SHP77 treated with DMSO at 0.1 percent for 48 hours (cell line): ENCODE data around the gene VPREB3.

ENCODE experiments used
- DNase-seq: peaks from one replicate; lab custom pipeline; 2025; lab: John Stamatoyannopoulos, UW

VPREB3 gene

GRCh38 chr22:23782703-23783102 is 28.5 kb upstream of the VPREB3 start:
- no peak for DNase-seq

- no peak for DNase-seq
These were observed 28.0 kb upstream of the VPREB3 start for GRCh38 chr22:23782252-23782651.

GRCh38 chr22:23781511-23782183 is 27.4 kb upstream of the VPREB3 start:
- no peak for DNase-seq

- DNase-seq = no peak
These were observed 26.8 kb upstream of the VPREB3 start for GRCh38 chr22:23781065-23781464.

GRCh38 chr22:23780146-23780748 is 26.0 kb upstream of the VPREB3 start:
- no peak for DNase-seq

- DNase-seq = no peak
These were observed 25.5 kb upstream of the VPREB3 start for GRCh38 chr22:23779731-23780130.

- no peak for DNase-seq
These were observed 24.9 kb upstream of the VPREB3 start for GRCh38 chr22:23779083-23779482.

- no peak for DNase-seq
These were observed 24.3 kb upstream of the VPREB3 start for GRCh38 chr22:23778577-23778900.

- DNase-seq = no peak
These were observed 23.8 kb upstream of the VPREB3 start for GRCh38 chr22:23777776-23778576.

- no peak for DNase-seq
These were observed 21.7 kb upstream of the VPREB3 start for GRCh38 chr22:23775779-23776375.

- no peak for DNase-seq
These were observed 20.8 kb upstream of the VPREB3 start for GRCh38 chr22:23774922-23775436.

- no peak for DNase-seq
These were observed 20.1 kb upstream of the VPREB3 start for GRCh38 chr22:23774114-23774921.

- no peak for DNase-seq
These were observed 19.4 kb upstream of the VPREB3 start for GRCh38 chr22:23773483-23774113.

GRCh38 chr22:23772649-23773473 is 18.6 kb upstream of the VPREB3 start, which contains the start of gene MMP11:
MMP11 (plus strand) TSS chr22:23772849; CDS start chr22:23772871, 22 bp downstream.
- no peak for DNase-seq

GRCh38 chr22:23772315-23772648 is 18.1 kb upstream of the VPREB3 start:
- no peak for DNase-seq

- peak; percentile 25 for DNase-seq
These were observed 15.2 kb upstream of the VPREB3 start for GRCh38 chr22:23769321-23769965.

- peak; percentile 73 for DNase-seq
These were observed 13.7 kb upstream of the VPREB3 start, which contains the start of gene CHCHD10 for GRCh38 chr22:23767673-23768548. CHCHD10 (minus strand) TSS chr22:23767972; CDS start chr22:23767874, 98 bp downstream.

GRCh38 chr22:23767303-23767672 is 13.1 kb upstream of the VPREB3 start:
- no peak for DNase-seq
